SU-DHL-6 (cell line): ENCODE data around the gene PDE3A.

Experiments used
- H2AFZ ChIP-seq: fragments of 200-600 bp; sonication (generic); 2 replicates; pipeline ENCODE4 v1.6.1; 2014; ENCODE audit warnings: low read depth, mild to moderate bottlenecking, moderate library complexity, mixed read lengths, antibody characterized with exemption, low read length; ENCODE audit not compliant: severe bottlenecking
- H3F3A ChIP-seq: fragments of 200-600 bp; shearing (Covaris generic); 2 replicates; pipeline ENCODE4 v1.6.0; 2016; ENCODE audit warnings: antibody characterized with exemption, mild to moderate bottlenecking; ENCODE audit not compliant: insufficient read depth
- H3K27ac ChIP-seq: fragments of 200-600 bp; sonication (generic); 2 replicates; pipeline ENCODE4 v1.5.1; 2016; ENCODE audit warnings: low read depth, mild to moderate bottlenecking, low read length, moderate library complexity, mixed read lengths
- H3K27me3 ChIP-seq: fragments of 200-600 bp; sonication (generic), shearing (Covaris generic); 2 replicates; pipeline ENCODE4 v1.6.0; 2014; ENCODE audit warnings: mild to moderate bottlenecking, low read length
- H3K36me3 ChIP-seq: fragments of 200-600 bp; sonication (generic); 2 replicates; pipeline ENCODE4 v1.6.1; 2014; ENCODE audit warnings: mild to moderate bottlenecking, low read length, mixed read lengths
- H3K4me2 ChIP-seq: fragments of 300-600, 200-600 bp; shearing (Covaris generic), sonication (generic); 2 replicates; pipeline ENCODE4 v1.6.0; 2014; ENCODE audit warnings: low read length, low read depth, mild to moderate bottlenecking; ENCODE audit not compliant: poor library complexity, severe bottlenecking
- H3K4me3 ChIP-seq: fragments of 200-600 bp; sonication (generic); 2 replicates; pipeline ENCODE4 v1.5.1; 2014; ENCODE audit warnings: antibody characterized with exemption, low read length, mild to moderate bottlenecking, mixed read lengths; ENCODE audit not compliant: insufficient read depth, poor library complexity, severe bottlenecking
- H3K79me2 ChIP-seq: fragments of 200-600 bp; sonication (generic); 2 replicates; pipeline ENCODE4 v1.6.1; 2014; ENCODE audit warnings: mild to moderate bottlenecking, low read length, moderate library complexity; ENCODE audit not compliant: insufficient read depth
- H3K9ac ChIP-seq: fragments of 200-600 bp; sonication (generic); 2 replicates; pipeline ENCODE4 v1.7.0; 2014; ENCODE audit warnings: mild to moderate bottlenecking, low read length
- H3K9me2 ChIP-seq: fragments of 200-600 bp; sonication (generic); replicated peaks from 2 replicates; pipeline ENCODE4 v1.6.1; 2014; ENCODE audit warnings: low read length; ENCODE audit not compliant: insufficient read depth
- H3K9me3 ChIP-seq: fragments of 200-600 bp; sonication (generic); 2 replicates; pipeline ENCODE4 v1.6.1; 2014; ENCODE audit warnings: low read length, mixed read lengths; ENCODE audit not compliant: insufficient read depth
- H4K20me1 ChIP-seq: fragments of 200-600 bp; sonication (generic); 2 replicates; pipeline ENCODE4 v1.6.1; 2014; ENCODE audit warnings: low read depth, mild to moderate bottlenecking, antibody characterized with exemption, low read length, moderate library complexity, mixed read lengths
- EZH2phosphoT487 ChIP-seq: fragments of 200-600 bp; sonication (generic), shearing (Covaris generic); conservative IDR thresholded peaks from 2 replicates; pipeline ENCODE4 v1.6.1; 2018; ENCODE audit warnings: mild to moderate bottlenecking, antibody characterized with exemption, low read length, moderate library complexity, mixed read lengths
- TF ChIP-seq, protein P1 (sequence below): fragments of 200-600 bp; sonication (generic); IDR thresholded peaks from one replicate; pipeline ENCODE4 v1.5.1; 2017; ENCODE audit warnings: antibody characterized with exemption, mild to moderate bottlenecking, low read length, moderate library complexity; ENCODE audit not compliant: insufficient read depth, poor library complexity, severe bottlenecking

Gene PDE3A

DNA sequence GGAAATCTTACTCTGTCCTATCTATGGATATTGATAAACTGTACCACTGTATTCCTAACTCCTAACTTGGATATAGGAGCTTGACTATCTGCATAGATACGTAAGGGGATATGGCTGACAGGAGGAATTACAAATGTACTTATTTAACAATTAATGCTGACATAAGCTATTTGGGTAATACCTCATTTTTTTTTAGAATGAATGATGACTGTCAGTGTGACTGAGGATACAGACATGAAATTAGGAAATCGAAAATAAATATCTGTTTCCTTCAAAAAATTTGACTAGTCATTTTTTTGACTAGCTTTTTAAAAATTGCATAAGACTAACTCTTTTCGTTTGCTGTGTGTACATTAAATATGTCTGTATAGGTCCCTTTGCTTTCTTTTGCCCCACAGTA, 74.9 kb downstream of the PDE3A start:
- H4K20me1 ChIP-seq = no peaks in the 10 kb centered on the region
- no peak overlapping the region for H3K9ac ChIP-seq
- H3K9me2 ChIP-seq = no peaks in the 10 kb centered on the region
- H3K4me2 ChIP-seq = no peak overlapping the region
- no peaks in the 10 kb centered on the region for H3K27me3 ChIP-seq
- H3K9me3 ChIP-seq = no peaks in the 10 kb centered on the region
- H3K27ac ChIP-seq = no peak overlapping the region
- no peak overlapping the region for H3K4me3 ChIP-seq
- H3F3A ChIP-seq = no peaks in the 10 kb centered on the region
- H3K36me3 ChIP-seq = no peaks in the 10 kb centered on the region
- no peaks in the 10 kb centered on the region for H3K79me2 ChIP-seq
- TF ChIP-seq, protein P1, sequence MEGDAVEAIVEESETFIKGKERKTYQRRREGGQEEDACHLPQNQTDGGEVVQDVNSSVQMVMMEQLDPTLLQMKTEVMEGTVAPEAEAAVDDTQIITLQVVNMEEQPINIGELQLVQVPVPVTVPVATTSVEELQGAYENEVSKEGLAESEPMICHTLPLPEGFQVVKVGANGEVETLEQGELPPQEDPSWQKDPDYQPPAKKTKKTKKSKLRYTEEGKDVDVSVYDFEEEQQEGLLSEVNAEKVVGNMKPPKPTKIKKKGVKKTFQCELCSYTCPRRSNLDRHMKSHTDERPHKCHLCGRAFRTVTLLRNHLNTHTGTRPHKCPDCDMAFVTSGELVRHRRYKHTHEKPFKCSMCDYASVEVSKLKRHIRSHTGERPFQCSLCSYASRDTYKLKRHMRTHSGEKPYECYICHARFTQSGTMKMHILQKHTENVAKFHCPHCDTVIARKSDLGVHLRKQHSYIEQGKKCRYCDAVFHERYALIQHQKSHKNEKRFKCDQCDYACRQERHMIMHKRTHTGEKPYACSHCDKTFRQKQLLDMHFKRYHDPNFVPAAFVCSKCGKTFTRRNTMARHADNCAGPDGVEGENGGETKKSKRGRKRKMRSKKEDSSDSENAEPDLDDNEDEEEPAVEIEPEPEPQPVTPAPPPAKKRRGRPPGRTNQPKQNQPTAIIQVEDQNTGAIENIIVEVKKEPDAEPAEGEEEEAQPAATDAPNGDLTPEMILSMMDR = no peak
- TF ChIP-seq EZH2phosphoT487 = no peak
- no peak overlapping the region for H2AFZ ChIP-seq

DNA sequence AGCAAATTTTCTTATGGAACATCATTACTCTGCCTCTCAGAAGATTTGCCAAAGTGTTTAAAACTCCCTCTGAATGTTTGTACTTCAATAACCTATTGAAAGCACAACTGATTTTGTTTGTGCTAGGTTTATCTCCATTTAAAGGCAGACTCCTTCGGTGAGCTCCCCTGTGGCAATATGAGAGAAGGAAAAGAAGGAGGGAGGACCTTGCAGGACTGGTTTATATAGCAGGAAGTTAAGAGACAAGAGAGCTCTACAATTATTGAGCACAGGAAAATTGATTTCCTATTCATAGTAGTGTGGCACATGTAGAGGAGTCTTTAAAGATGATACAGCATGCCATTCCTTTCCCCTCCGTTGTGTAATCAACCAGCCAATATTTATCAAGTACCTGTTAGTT, 75.5 kb downstream of the PDE3A start:
- H4K20me1 ChIP-seq = no peaks in the 10 kb centered on the region
- no peak overlapping the region for H3K27ac ChIP-seq
- no peaks in the 10 kb centered on the region for H3K79me2 ChIP-seq
- TF ChIP-seq EZH2phosphoT487 = no peak
- TF ChIP-seq, protein P1 = no peak
- H2AFZ ChIP-seq = no peak overlapping the region
- no peaks in the 10 kb centered on the region for H3K36me3 ChIP-seq
- no peaks in the 10 kb centered on the region for H3F3A ChIP-seq
- H3K4me3 ChIP-seq = no peak overlapping the region
- no peak overlapping the region for H3K9ac ChIP-seq
- H3K27me3 ChIP-seq = no peaks in the 10 kb centered on the region
- H3K9me3 ChIP-seq = no peaks in the 10 kb centered on the region
- H3K4me2 ChIP-seq = no peak overlapping the region
- no peaks in the 10 kb centered on the region for H3K9me2 ChIP-seq

DNA sequence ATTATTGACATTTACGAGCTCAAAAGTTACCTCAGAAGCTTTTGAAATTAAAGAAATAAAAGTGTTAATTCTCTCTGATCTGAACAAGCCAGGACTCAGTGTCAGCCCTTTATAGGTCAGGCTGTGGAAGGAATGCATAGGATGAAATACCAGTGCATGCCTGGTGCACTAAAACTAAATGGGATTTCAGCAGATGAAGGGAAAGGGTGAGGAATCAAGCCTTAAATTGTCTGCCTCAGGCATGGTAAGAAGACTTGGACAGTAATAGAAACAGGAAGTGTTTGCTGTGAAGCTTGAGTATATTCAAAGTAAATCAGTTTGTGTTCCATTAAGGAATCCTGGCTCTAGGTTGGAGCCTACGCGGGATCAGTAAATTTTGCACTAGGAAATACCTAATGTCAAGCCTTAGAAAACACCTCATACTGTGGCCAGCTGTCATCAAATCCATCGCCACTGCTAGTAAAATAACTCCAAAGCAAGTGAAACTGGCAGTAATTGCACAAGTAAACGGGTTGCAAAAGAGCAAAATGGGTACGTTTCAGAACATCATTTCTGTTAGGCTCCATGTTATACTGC, 76.3 kb downstream of the PDE3A start:
- no peaks in the 10 kb centered on the region for H3K36me3 ChIP-seq
- no peak for TF ChIP-seq EZH2phosphoT487
- TF ChIP-seq, protein P1 = no peak

More for the DNA sequence above, 76.3 kb downstream of the PDE3A start:
- H3K79me2 ChIP-seq = no peaks in the 10 kb centered on the region
- H3K9ac ChIP-seq = no peak overlapping the region
- H2AFZ ChIP-seq = no peak overlapping the region
- no peaks in the 10 kb centered on the region for H3K27me3 ChIP-seq
- no peaks in the 10 kb centered on the region for H3K9me2 ChIP-seq
- no peak overlapping the region for H3K27ac ChIP-seq
- H3F3A ChIP-seq = no peaks in the 10 kb centered on the region
- H3K4me2 ChIP-seq = no peak overlapping the region
- H4K20me1 ChIP-seq = no peaks in the 10 kb centered on the region
- no peaks in the 10 kb centered on the region for H3K9me3 ChIP-seq
- no peak overlapping the region for H3K4me3 ChIP-seq
